Psoas muscle (tissue), 8 donors: ENCODE measurements around the gene MTCP1. TPM values are rescaled to one million over a fixed set of nuclear protein-coding genes. Genes with fewer than 3 reads are reported as not detected.

Source experiments
- ATAC-seq, 4 donors: fragments of 200-7000 bp; cut with Tn5 transposase; one replicate each; pipeline ENCODE4 v1.9.1; 2020; ENCODE audit warnings: moderate library complexity in 3 of 4, mild to moderate bottlenecking in 2 of 4
- DNase-seq, 2 donors: peaks; one replicate each; pipeline ENCODE4 v3.0.0-alpha.2; 2020
- H3K27ac ChIP-seq: fragments of 200-600 bp; one replicate; pipeline ENCODE4 v1.8.0; 2022
- H3K27me3 ChIP-seq, 3 donors: fragments of 200-600 bp in 1 of 3; one replicate each; pipeline versions ENCODE4 v1.6.1 to v1.8.0; 2013 to 2022; ENCODE audit warnings: low read length in 2 of 3, mild to moderate bottlenecking in 2 of 3, moderate library complexity in 1 of 3; ENCODE audit not compliant: insufficient read depth in 3 of 3
- H3K36me3 ChIP-seq, 2 donors: fragments of 200-600 bp in 1 of 2; one replicate each; pipeline versions ENCODE4 v1.6.1 to v1.8.0; 2013 to 2022; ENCODE audit warnings: low read depth in 1 of 2, mild to moderate bottlenecking in 1 of 2, moderate library complexity in 1 of 2; ENCODE audit not compliant: insufficient read depth in 1 of 2
- H3K4me1 ChIP-seq: fragments of 200-600 bp; one replicate; pipeline ENCODE4 v1.8.0; 2022
- H3K4me3 ChIP-seq: fragments of 200-600 bp; one replicate; pipeline ENCODE4 v1.8.0; 2022; ENCODE audit warnings: mild to moderate bottlenecking
- H3K9me3 ChIP-seq: fragments of 200-600 bp; one replicate; pipeline ENCODE4 v1.8.0; 2022
- CTCF ChIP-seq: fragments of 200-600 bp; IDR thresholded peaks from one replicate; pipeline ENCODE4 v1.8.0; 2022; ENCODE audit warnings: antibody characterized with exemption
- WGBS, 3 donors: extraction: QIAGEN DNeasy Blood & Tissue Kit; methylation state at CpG; one replicate each; pipeline versions ENCODE4 v1.1.6 to v1.1.7; 2013; 5-methylcytosine and 5-hydroxymethylcytosine counted together
- intact Hi-C, 2 donors: fragments of 100-400 bp; cut with DNase I; formaldehyde crosslinking; loops; one replicate each; pipeline versions ENCODE4 v1.11.0 to v1.14.2; 2022
- polyA plus RNA-seq, 3 donors: library from polyadenylated mRNA; stranded (reverse); fragments of 200-250 nt; gene quantifications; one replicate each; pipeline ENCODE4 v1.2.3, GENCODE V29; 2013
- total RNA-seq, 4 donors: library from RNA; stranded (reverse); fragmentation: NEBNext Ultra II Directional in 2 of 4; extraction: Animal tissue kit (Norgen Biotek cat#: 25700) in 2 of 4; gene quantifications; one replicate each; pipeline versions ENCODE4 v1.2.1 to v1.2.4, GENCODE V29; 2021 to 2023
- donor health status: healthy with polysubstance abuse.
- donor health status: DM: no; HTN: no; CAD: no; lungs with moderate emphysema.
- donor health status: Bipolar disorder and iron deficiency.
- donor health status: healthy.
- donor health status: DM: yes; HTN: yes; CAD: no.
- donor health status: DM: no; HTN: no; CAD: no.
- donor health status: DM: no; HTN: no; CAD: no.
- donor health status: DM: yes; HTN: yes; CAD: no.

The MTCP1 gene
- total and polyA plus RNA-seq, 7 donors = 2.3 to 22.9 (median 10.5) TPM

GRCh38 chrX:155069414-155069813 lies 1.5 kb downstream of the MTCP1 start:
- 61 to 100% (median 100%) methylated on average over 1 of the region's 1 CpG for WGBS, 3 donors
- Histone ChIP-seq H3K36me3 (peaks cover 0 to 9% of the 10 kb centered on the region in 2 donors), H3K4me1 (peaks cover 7% of the 10 kb centered on the region), H3K27me3 (no peaks in the 10 kb centered on the region), H3K9me3 (no peaks in the 10 kb centered on the region), H3K4me3 (peak overlapping the region; percentile 65), H3K27ac (no peak overlapping the region)
- no peak for TF ChIP-seq CTCF
- no peak for DNase-seq
- ATAC-seq = no peak
- intact Hi-C loops = no loop called here

GRCh38 chrX:155068165-155068564 lies 2.8 kb downstream of the MTCP1 start:
- no peaks in the 10 kb centered on the region for H3K27me3 ChIP-seq
- WGBS, 3 donors = 42 to 70% (median 56%) methylated on average over 1 of the region's 1 CpG
- intact Hi-C loops = no loop called here
- no peak for TF ChIP-seq CTCF
- H3K27ac ChIP-seq = no peak overlapping the region
- peaks cover 7% of the 10 kb centered on the region for H3K4me1 ChIP-seq
- H3K4me3 ChIP-seq = no peak overlapping the region
- DNase-seq (no peak), ATAC-seq (no peak)
- no peaks in the 10 kb centered on the region for H3K36me3 ChIP-seq
- H3K9me3 ChIP-seq = no peaks in the 10 kb centered on the region

GRCh38 chrX:155065035-155065734 lies 5.8 kb downstream of the MTCP1 start:
- Histone ChIP-seq H3K4me3 (no peak overlapping the region), H3K9me3 (no peaks in the 10 kb centered on the region), H3K27me3 (no peaks in the 10 kb centered on the region), H3K27ac (no peak overlapping the region), H3K36me3 (peaks cover 0 to 17% of the 10 kb centered on the region in 2 donors), H3K4me1 (peaks cover 7% of the 10 kb centered on the region)
- intact Hi-C loops = no loop called here
- TF ChIP-seq CTCF = no peak
- DNase-seq (no peak), ATAC-seq (peak in 3 of 4 donors; percentile 61 to 68 (median 66))
- 86 to 88% (median 86%) methylated on average over 8 of the region's 8 CpGs for WGBS, 3 donors

GRCh38 chrX:155061760-155062159 lies 9.2 kb downstream of the MTCP1 start:
- DNase-seq = no peak
- intact Hi-C loops = no loop called here
- no peak overlapping the region for H3K27ac ChIP-seq
- no peak overlapping the region for H3K4me3 ChIP-seq
- H3K9me3 ChIP-seq = no peaks in the 10 kb centered on the region
- H3K4me1 ChIP-seq = no peaks in the 10 kb centered on the region
- 44 to 63% (median 56%) methylated on average over 4 of the region's 4 CpGs for WGBS, 3 donors
- H3K36me3 ChIP-seq = peaks cover 0 to 20% of the 10 kb centered on the region in 2 donors
- TF ChIP-seq CTCF = no peak
- no peaks in the 10 kb centered on the region for H3K27me3 ChIP-seq
- no peak for ATAC-seq
